Measurements from ENCODE around the gene GSDME.

DNA sequence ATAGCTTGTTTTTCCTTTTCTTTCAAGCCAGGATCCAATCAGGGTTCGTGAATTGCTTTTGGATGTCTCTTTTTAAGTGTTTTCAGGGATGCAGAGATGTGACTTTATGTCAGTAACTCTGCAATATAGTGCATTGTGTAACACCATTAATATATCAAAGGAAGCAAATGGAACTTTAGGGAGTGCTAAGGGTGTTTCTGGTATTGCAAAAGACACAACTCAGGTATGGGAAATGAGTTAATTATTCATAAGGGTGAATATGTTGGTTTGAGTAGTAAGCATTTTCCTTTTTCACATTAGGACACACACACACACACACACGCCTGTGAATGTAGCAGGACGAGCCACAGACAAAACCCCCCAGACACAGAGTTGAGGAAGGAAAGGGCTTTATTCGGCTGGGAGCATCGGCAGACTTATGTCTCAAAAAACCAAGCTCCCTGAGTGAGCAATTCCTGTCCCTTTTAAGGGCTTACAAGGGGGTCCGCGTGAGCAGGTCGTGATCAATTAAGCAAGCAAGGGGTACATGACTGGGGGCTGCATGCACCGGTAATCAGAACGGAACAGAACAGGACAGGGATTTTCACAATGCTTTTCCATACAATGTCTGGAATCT is 31.8 kb upstream of the GSDME start:
- TF ChIP-seq POLR2A (IDR thresholded peaks at IDR 0.05; ENCODE audit: low read depth, low read length) (no peak), POLR2AphosphoS5 (IDR thresholded peaks at IDR 0.05; ENCODE audit: low read depth, low read length) (no peak)
